Neural progenitor cell (in vitro differentiated cells): Measurements from ENCODE around the gene CFAP157.

Experiments used
- EZH2 ChIP-seq: fragments of 200-600 bp; sonication (generic); IDR thresholded peaks from 2 replicates; pipeline ENCODE4 v1.6.1; 2017; ENCODE audit warnings: antibody characterized with exemption, mild to moderate bottlenecking, moderate library complexity
- EZH2phosphoT487 ChIP-seq: fragments of 200-600 bp; sonication (generic); IDR thresholded peaks from 2 replicates; pipeline ENCODE4 v1.6.1; 2017; ENCODE audit warnings: antibody characterized with exemption
- TF ChIP-seq, protein P1 (sequence below): fragments of 200-600 bp; sonication (generic); IDR thresholded peaks from 2 replicates; pipeline ENCODE4 v1.5.1; 2017; ENCODE audit warnings: antibody characterized with exemption, mild to moderate bottlenecking

DNA sequence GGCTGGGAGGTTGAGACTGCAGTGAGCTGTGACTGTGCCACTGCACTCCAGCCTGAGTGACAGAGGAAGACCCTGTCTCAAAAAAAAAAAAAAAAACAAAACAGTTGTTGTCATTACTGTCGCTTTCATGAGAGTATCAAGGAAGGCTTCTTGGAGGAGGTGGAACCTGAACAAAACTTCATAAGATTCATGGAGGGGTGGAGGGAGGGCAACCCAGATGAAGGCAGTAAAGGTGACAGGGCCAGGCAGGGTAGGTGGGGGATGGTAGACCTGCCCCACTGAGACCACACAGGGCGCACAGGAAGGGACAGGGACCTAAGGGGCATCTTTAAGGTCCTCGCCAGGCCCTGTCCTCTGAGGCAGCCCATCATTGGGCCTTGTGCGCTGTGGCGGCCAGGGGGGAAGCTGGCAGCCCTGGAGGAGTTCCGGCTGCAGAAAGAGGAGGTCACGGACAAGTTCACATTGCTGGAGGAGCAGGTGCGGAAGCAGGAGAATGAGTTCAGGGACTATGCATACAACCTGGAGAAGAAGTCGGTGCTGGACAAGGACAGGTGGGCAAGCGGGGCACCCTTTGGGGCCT is 3.5 kb downstream of the CFAP157 start:
- TF ChIP-seq, protein P1, sequence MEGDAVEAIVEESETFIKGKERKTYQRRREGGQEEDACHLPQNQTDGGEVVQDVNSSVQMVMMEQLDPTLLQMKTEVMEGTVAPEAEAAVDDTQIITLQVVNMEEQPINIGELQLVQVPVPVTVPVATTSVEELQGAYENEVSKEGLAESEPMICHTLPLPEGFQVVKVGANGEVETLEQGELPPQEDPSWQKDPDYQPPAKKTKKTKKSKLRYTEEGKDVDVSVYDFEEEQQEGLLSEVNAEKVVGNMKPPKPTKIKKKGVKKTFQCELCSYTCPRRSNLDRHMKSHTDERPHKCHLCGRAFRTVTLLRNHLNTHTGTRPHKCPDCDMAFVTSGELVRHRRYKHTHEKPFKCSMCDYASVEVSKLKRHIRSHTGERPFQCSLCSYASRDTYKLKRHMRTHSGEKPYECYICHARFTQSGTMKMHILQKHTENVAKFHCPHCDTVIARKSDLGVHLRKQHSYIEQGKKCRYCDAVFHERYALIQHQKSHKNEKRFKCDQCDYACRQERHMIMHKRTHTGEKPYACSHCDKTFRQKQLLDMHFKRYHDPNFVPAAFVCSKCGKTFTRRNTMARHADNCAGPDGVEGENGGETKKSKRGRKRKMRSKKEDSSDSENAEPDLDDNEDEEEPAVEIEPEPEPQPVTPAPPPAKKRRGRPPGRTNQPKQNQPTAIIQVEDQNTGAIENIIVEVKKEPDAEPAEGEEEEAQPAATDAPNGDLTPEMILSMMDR = no peak
- no peak for TF ChIP-seq EZH2
- no peak for TF ChIP-seq EZH2phosphoT487
